ENCODE measurements around the gene PPP1R14B. TPM values are rescaled to one million over a fixed set of nuclear protein-coding genes. Genes with fewer than 3 reads are reported as not detected.
A peak's percentile ranks its signal among the peaks of the same experiment; 100 is the strongest.

PPP1R14B gene
- total and polyA plus RNA-seq, 2 of the 13 experiments (the other 11 are each of a cell fraction or from before 2014, with no cell fraction given): 110 to 148 TPM

GRCh38 chr11:64269540-64270220, 22.9 kb upstream of the PPP1R14B start (continued):
- no peak for TF ChIP-seq NPAS2 (CRISPR knock-in tag; IDR thresholded peaks at IDR 0.05; ENCODE audit: borderline replicate concordance)
- no peak for TF ChIP-seq ZNF281 (CRISPR knock-in tag; IDR thresholded peaks at IDR 0.05; ENCODE audit: borderline replicate concordance)
- no peak for TF ChIP-seq DBP (CRISPR knock-in tag; IDR thresholded peaks at IDR 0.05; ENCODE audit: not compliant biosample characterization)
- TF ChIP-seq ZNF777 (CRISPR knock-in tag; IDR thresholded peaks at IDR 0.05): no peak; the same call in 1 of the 2 replicates
- TF ChIP-seq SAFB2 (CRISPR knock-in tag; IDR thresholded peaks at IDR 0.05; ENCODE audit: borderline replicate concordance, low read depth): no peak; the same call in 1 of the 2 replicates
- no peak for TF ChIP-seq CSRNP2 (CRISPR knock-in tag; conservative IDR thresholded peaks at IDR 0.05; ENCODE audit: low read depth)
- TF ChIP-seq REXO4 (CRISPR knock-in tag; IDR thresholded peaks at IDR 0.05; ENCODE audit: borderline replicate concordance): no peak
- no peak for TF ChIP-seq FOXA1 (IDR thresholded peaks at IDR 0.05)
- TF ChIP-seq FOXA1 (CRISPR knock-in tag; IDR thresholded peaks at IDR 0.05): no peak
- no peak for TF ChIP-seq GRHL1 (CRISPR knock-in tag; conservative IDR thresholded peaks at IDR 0.05)
- TF ChIP-seq TERF1 (CRISPR knock-in tag; IDR thresholded peaks at IDR 0.05): no peak
- no peak; the same call in 1 of the 2 replicates for TF ChIP-seq ZNF761 (CRISPR knock-in tag; conservative IDR thresholded peaks at IDR 0.05)
- 0 out of 2 replicates have a peak, but pooled peaks have one; percentile 21 for TF ChIP-seq ZNF367 (CRISPR knock-in tag; IDR thresholded peaks at IDR 0.05; ENCODE audit: borderline replicate concordance)
- no peak for TF ChIP-seq ZNF276 (CRISPR knock-in tag; IDR thresholded peaks at IDR 0.05; ENCODE audit: low read depth)
- TF ChIP-seq HBP1 (CRISPR knock-in tag; IDR thresholded peaks at IDR 0.05; ENCODE audit: low read depth): no peak; the same call in 1 of the 2 replicates
- no peak for TF ChIP-seq RORA (CRISPR knock-in tag; IDR thresholded peaks at IDR 0.05)

Measured in HepG2 (cell line).